Ascending aorta (tissue), 2 donors: ENCODE results near the gene ZER1. TPM values are rescaled to one million over a fixed set of nuclear protein-coding genes. Genes with fewer than 3 reads are reported as not detected.

Source experiments
- DNase-seq, 2 donors: peaks; one replicate each; pipeline ENCODE4 v3.0.0-alpha.2; 2019; ENCODE audit warnings: low spot score in 2 of 2
- H3K27ac ChIP-seq, 2 donors: fragments of 200-600 bp; sonication (generic); one replicate each; pipeline ENCODE4 v1.5.1; 2016 to 2017; ENCODE audit warnings: mild to moderate bottlenecking in 1 of 2
- H3K27me3 ChIP-seq: fragments of 200-600 bp; sonication (generic); one replicate; pipeline ENCODE4 v1.5.1; 2017
- H3K36me3 ChIP-seq, 2 donors: fragments of 200-600 bp; sonication (generic); one replicate each; pipeline ENCODE4 v1.5.1; 2016
- H3K4me1 ChIP-seq, 2 donors: fragments of 200-600 bp; sonication (generic); one replicate each; pipeline ENCODE4 v1.5.1; 2016 to 2017; ENCODE audit warnings: mild to moderate bottlenecking in 1 of 2
- H3K4me3 ChIP-seq, 2 donors: fragments of 200-600 bp; sonication (generic); one replicate each; pipeline ENCODE4 v1.5.1; 2016 to 2017; ENCODE audit warnings: mild to moderate bottlenecking in 1 of 2
- H3K9me3 ChIP-seq, 2 donors: fragments of 200-600 bp; sonication (generic); one replicate each; pipeline ENCODE4 v1.5.1; 2016
- CTCF ChIP-seq, 3 experiments: fragments of 200-600 bp in 2 of 3; fragments of 450-650 bp in 1 of 3; sonication (generic) in 2 of 3; IDR thresholded peaks; one replicate each; pipeline ENCODE4 v1.5.1; 2016 to 2019; ENCODE audit warnings: antibody characterized with exemption in 3 of 3, mild to moderate bottlenecking in 1 of 3, moderate library complexity in 1 of 3
- intact Hi-C: fragments of 100-400 bp; cut with DNase I; formaldehyde crosslinking; loops from one replicate; pipeline ENCODE4 v1.15.1; 2023
- total RNA-seq: library from RNA; depleted of rRNA; stranded (reverse); fragments of >200 nt; gene quantifications from one replicate; pipeline ENCODE4 v1.1.0, GENCODE V29; 2016

The ZER1 gene
- 55.5 TPM for total RNA-seq

- Histone ChIP-seq H3K4me3 (peak within 1 kb of the TSS; percentile 84 to 85), H3K9me3 (no peaks in the 10 kb centered on the region), H3K27ac (peak within 1 kb of the TSS; percentile 88 to 95), H3K36me3 (no peaks in the 10 kb centered on the region), H3K27me3 (no peaks in the 10 kb centered on the region), H3K4me1 (peaks cover 0 to 23% of the 10 kb centered on the region in 2 donors)
- intact Hi-C loops = loop anchor here (1.0 to 5.0 kb wide), 4 partner anchors 15 to 1050 kb away; partner anchors contain the start of genes PKN3, TBC1D13, TOR1A and ZDHHC12
- TF ChIP-seq CTCF (IDR thresholded peaks at IDR 0.05) = peak in 1 of 3 experiments; percentile 14
- DNase-seq = peak; percentile 56 to 95
Measured at GRCh38 chr9:128771745-128772519, at the start of gene ZER1. TSS of gene ZER1 (minus strand) at chr9:128771927. CDS start at chr9:128755565, 16,362 bp downstream.

- Histone ChIP-seq H3K4me3 (no peak overlapping the region), H3K9me3 (no peaks in the 10 kb centered on the region), H3K27me3 (no peaks in the 10 kb centered on the region), H3K27ac (no peak overlapping the region), H3K36me3 (peaks cover 29 to 47% of the 10 kb centered on the region in 2 donors), H3K4me1 (peaks cover 3 to 6% of the 10 kb centered on the region in 2 donors)
- intact Hi-C loops = no loop called here
- no peak for DNase-seq
- no peak for TF ChIP-seq CTCF (IDR thresholded peaks at IDR 0.05)
Measured at GRCh38 chr9:128820665-128821583, 49.2 kb upstream of the ZER1 start.

GRCh38 chr9:128819716-128820664, 48.3 kb upstream of the ZER1 start:
- no peak for DNase-seq
- TF ChIP-seq CTCF (IDR thresholded peaks at IDR 0.05) = no peak
- intact Hi-C loops = loop anchor here (2.0 kb wide), 1 partner anchor 33 kb away; the partner anchor contains the start of gene TBC1D13
- no peak overlapping the region for H3K4me3 ChIP-seq
- no peaks in the 10 kb centered on the region for H3K27me3 ChIP-seq
- H3K36me3 ChIP-seq = peaks cover 27 to 38% of the 10 kb centered on the region in 2 donors
- H3K27ac ChIP-seq = no peak overlapping the region
- H3K4me1 ChIP-seq = peaks cover 3 to 6% of the 10 kb centered on the region in 2 donors
- no peaks in the 10 kb centered on the region for H3K9me3 ChIP-seq

GRCh38 chr9:128818839-128819715, 47.4 kb upstream of the ZER1 start:
- intact Hi-C loops = loop anchor here (1.0 to 2.0 kb wide), 2 partner anchors 10 to 32 kb away; partner anchors contain the start of genes SPOUT1 and TBC1D13
- H3K9me3 ChIP-seq = no peaks in the 10 kb centered on the region
- H3K36me3 ChIP-seq = peaks cover 22 to 29% of the 10 kb centered on the region in 2 donors
- peaks cover 3 to 6% of the 10 kb centered on the region in 2 donors for H3K4me1 ChIP-seq
- no peak for TF ChIP-seq CTCF (IDR thresholded peaks at IDR 0.05)
- peak overlapping the region; percentile 80 to 84 for H3K27ac ChIP-seq
- peak overlapping the region; percentile 48 to 97 for H3K4me3 ChIP-seq
- DNase-seq = no peak
- H3K27me3 ChIP-seq = no peaks in the 10 kb centered on the region
